ENCODE data around the gene CNGA1. TPM values are rescaled to one million over a fixed set of nuclear protein-coding genes. Genes with fewer than 3 reads are reported as not detected.

The CNGA1 gene
- total and polyA plus RNA-seq, 4 donors: 3.9 to 41.3 (median 17.1) TPM

- no peaks in the 10 kb centered on the region for H3K9me3 ChIP-seq (ENCODE audit: control insufficient read depth in 4 of 4, low read length in 3 of 4)
- WGBS: 95% methylated on average over 1 of the region's 1 CpG
- no peaks in the 10 kb centered on the region for H3K36me3 ChIP-seq (ENCODE audit: control insufficient read depth in 4 of 4, insufficient read depth in 3 of 4, low read depth in 1 of 4, low read length in 3 of 4)
- DNase-seq (ENCODE audit: low spot score): no peak
- no peak overlapping the region for H3K9ac ChIP-seq (ENCODE audit: low read depth in 1 of 2, low read length in 2 of 2)
- no peaks in the 10 kb centered on the region for H3K27me3 ChIP-seq (ENCODE audit: control insufficient read depth in 4 of 4, insufficient read depth in 4 of 4, low read length in 3 of 4)
- no peak overlapping the region for H3K27ac ChIP-seq (ENCODE audit: low read depth in 1 of 2, low read length in 2 of 2)
- H3K4me3 ChIP-seq (ENCODE audit: low read depth in 1 of 3, low read length in 3 of 3): no peak overlapping the region
- TF ChIP-seq ZBTB33 (IDR thresholded peaks at IDR 0.05): no peak
- TF ChIP-seq MAX (IDR thresholded peaks at IDR 0.05): no peak
- TF ChIP-seq EGR1 (IDR thresholded peaks at IDR 0.05; ENCODE audit: low read depth in 2 of 2): no peak
- TF ChIP-seq RXRA (IDR thresholded peaks at IDR 0.05): no peak
- no peak for TF ChIP-seq HNF4A (conservative IDR thresholded peaks at IDR 0.05)
- no peak for TF ChIP-seq FOXA1 (IDR thresholded peaks at IDR 0.05)
- TF ChIP-seq NR2F2 (IDR thresholded peaks at IDR 0.05): no peak
- no peak for TF ChIP-seq YY1 (IDR thresholded peaks at IDR 0.05)
- TF ChIP-seq HNF4G (IDR thresholded peaks at IDR 0.05): no peak
- TF ChIP-seq REST (IDR thresholded peaks at IDR 0.05): no peak
- TF ChIP-seq ATF3 (IDR thresholded peaks at IDR 0.05): no peak
- TF ChIP-seq CTCF (IDR thresholded peaks at IDR 0.05; ENCODE audit: low read depth, low read length, missing input control): no peak
- no peak for TF ChIP-seq JUND (IDR thresholded peaks at IDR 0.05)
- no peak for TF ChIP-seq RAD21 (IDR thresholded peaks at IDR 0.05)
- no peak for TF ChIP-seq GABPA (IDR thresholded peaks at IDR 0.05 in 1 of 2, conservative IDR thresholded peaks at IDR 0.05 in 1 of 2)
- no peak for TF ChIP-seq FOXA2 (IDR thresholded peaks at IDR 0.05)
- peaks cover 0 to 19% (median 12%) of the 10 kb centered on the region in 4 donors for H3K4me1 ChIP-seq (ENCODE audit: control insufficient read depth in 4 of 4, insufficient read depth in 4 of 4, low read length in 3 of 4)
Observed at GRCh38 chr4:48051078-48051477, 34.6 kb upstream of the CNGA1 start.

GRCh38 chr4:48049483-48049882 lies 33.0 kb upstream of the CNGA1 start:
- 95% methylated on average over 8 of the region's 8 CpGs for WGBS
- no peak overlapping the region for H3K27ac ChIP-seq (ENCODE audit: low read depth in 1 of 2, low read length in 2 of 2)
- DNase-seq (ENCODE audit: low spot score): no peak
- H3K4me3 ChIP-seq (ENCODE audit: low read depth in 1 of 3, low read length in 3 of 3): no peak overlapping the region
- no peak for TF ChIP-seq MAX (IDR thresholded peaks at IDR 0.05)
- H3K27me3 ChIP-seq (ENCODE audit: control insufficient read depth in 4 of 4, insufficient read depth in 4 of 4, low read length in 3 of 4): no peaks in the 10 kb centered on the region
- H3K9me3 ChIP-seq (ENCODE audit: control insufficient read depth in 4 of 4, low read length in 3 of 4): no peaks in the 10 kb centered on the region
- H3K36me3 ChIP-seq (ENCODE audit: control insufficient read depth in 4 of 4, insufficient read depth in 3 of 4, low read depth in 1 of 4, low read length in 3 of 4): no peaks in the 10 kb centered on the region
- peaks cover 0 to 19% (median 12%) of the 10 kb centered on the region in 4 donors for H3K4me1 ChIP-seq (ENCODE audit: control insufficient read depth in 4 of 4, insufficient read depth in 4 of 4, low read length in 3 of 4)
- no peak overlapping the region for H3K9ac ChIP-seq (ENCODE audit: low read depth in 1 of 2, low read length in 2 of 2)

Measured in liver (tissue), 9 donors.